GM12878 (cell line): Measurements from ENCODE around the gene MOK. TPM values are rescaled to one million over a fixed set of nuclear protein-coding genes. Genes with fewer than 3 reads are reported as not detected.

Experiments used
- BHLHE40 ChIP-seq, 2 experiments: fragments of 450-650 bp in 1 of 2; IDR thresholded peaks; 2 replicates each; pipeline ENCODE4 v1.6.1; 2011 to 2017; ENCODE audit warnings: low read depth in 2 of 2, borderline replicate concordance in 1 of 2, improper control_type of control experiment in 1 of 2, low read length in 1 of 2, mild to moderate bottlenecking in 1 of 2
- ESRRA ChIP-seq: IDR thresholded peaks from 2 replicates; pipeline ENCODE4 v1.6.1; 2012; ENCODE audit warnings: mild to moderate bottlenecking, low read length, improper control_type of control experiment
- FOS ChIP-seq: IDR thresholded peaks from 3 replicates; pipeline ENCODE4 v1.6.1; 2011; ENCODE audit warnings: borderline replicate concordance; ENCODE audit not compliant: insufficient read length; ENCODE audit errors: extremely low read depth
- GABPA ChIP-seq: IDR thresholded peaks from 2 replicates; pipeline ENCODE4 v1.6.1; 2014; ENCODE audit warnings: antibody characterized with exemption, low read depth, mild to moderate bottlenecking, inconsistent platforms
- IKZF2 ChIP-seq, 2 experiments: fragments of 450-650 bp; IDR thresholded peaks; 2 replicates each; pipeline ENCODE4 v1.6.1; 2017; ENCODE audit warnings: mild to moderate bottlenecking in 2 of 2, moderate library complexity in 2 of 2
- IRF4 ChIP-seq: IDR thresholded peaks from 2 replicates; pipeline ENCODE4 v1.6.1; 2011; ENCODE audit warnings: low read depth, low read length
- KDM1A ChIP-seq: fragments of 200-600 bp; sonication (generic); IDR thresholded peaks from 2 replicates; pipeline ENCODE4 v1.6.1; 2016; ENCODE audit warnings: borderline replicate concordance
- MYC ChIP-seq: IDR thresholded peaks from 2 replicates; pipeline ENCODE4 v1.6.1; 2011; ENCODE audit warnings: mild to moderate bottlenecking, low read length, moderate library complexity, inconsistent platforms; ENCODE audit not compliant: insufficient read depth, insufficient replicate concordance, insufficient read length, severe bottlenecking
- NR2C1 ChIP-seq: fragments of 450-650 bp; IDR thresholded peaks from 2 replicates; pipeline ENCODE4 v1.6.1; 2017; ENCODE audit warnings: antibody characterized with exemption, mild to moderate bottlenecking, moderate library complexity
- NR2C2 ChIP-seq: IDR thresholded peaks from 2 replicates; pipeline ENCODE4 v1.6.1; 2011; ENCODE audit warnings: borderline replicate concordance, low read depth; ENCODE audit not compliant: control insufficient read depth, insufficient read length
- NR2F1 ChIP-seq: fragments of 450-650 bp; conservative IDR thresholded peaks from 2 replicates; pipeline ENCODE4 v1.6.1; 2017; ENCODE audit warnings: mild to moderate bottlenecking
- POLR2AphosphoS2 ChIP-seq: IDR thresholded peaks from 2 replicates; pipeline ENCODE4 v1.6.1; 2011; ENCODE audit warnings: low read depth, mild to moderate bottlenecking, low read length, improper control_type of control experiment, moderate library complexity
- RAD51 ChIP-seq: fragments of 450-650 bp; IDR thresholded peaks from 2 replicates; pipeline ENCODE4 v1.6.1; 2016; ENCODE audit warnings: moderate library complexity, mild to moderate bottlenecking, inconsistent platforms
- RBBP5 ChIP-seq: fragments of 200-600 bp; sonication (generic); conservative IDR thresholded peaks from 2 replicates; pipeline ENCODE4 v1.6.1; 2016
- SIN3A ChIP-seq: IDR thresholded peaks from 2 replicates; pipeline ENCODE4 v1.6.1; 2012; ENCODE audit warnings: low read depth, low read length, improper control_type of control experiment
- SIX5 ChIP-seq: IDR thresholded peaks from 2 replicates; pipeline ENCODE4 v1.6.1; 2011; ENCODE audit warnings: mild to moderate bottlenecking, low read depth, low read length, moderate library complexity; ENCODE audit not compliant: severe bottlenecking
- SMARCA5 ChIP-seq: fragments of 450-650 bp; IDR thresholded peaks from 2 replicates; pipeline ENCODE4 v1.6.1; 2017; ENCODE audit warnings: mild to moderate bottlenecking
- SPI1 ChIP-seq: IDR thresholded peaks from 2 replicates; pipeline ENCODE4 v1.6.1; 2011; ENCODE audit warnings: low read depth, mild to moderate bottlenecking, low read length, moderate library complexity, borderline replicate concordance; ENCODE audit not compliant: insufficient read depth
- YY1 ChIP-seq: IDR thresholded peaks from 2 replicates; pipeline ENCODE4 v1.6.1; 2011; ENCODE audit warnings: low read depth, mild to moderate bottlenecking, low read length
- ZBED1 ChIP-seq: IDR thresholded peaks from 2 replicates; pipeline ENCODE4 v1.6.1; 2016; ENCODE audit warnings: borderline replicate concordance
- ZSCAN29 ChIP-seq: fragments of 450-650 bp; IDR thresholded peaks from 2 replicates; pipeline ENCODE4 v1.6.1; 2017; ENCODE audit warnings: mild to moderate bottlenecking, moderate library complexity
- polyA plus RNA-seq, 11 experiments: library from polyadenylated mRNA; depleted of rRNA in 4 of 11; unstranded in 6 of 11; stranded (reverse) in 5 of 11; fragments of >200 nt; fragmentation: Nextera tagmentation in 4 of 11; fragmentation: Illumina TruSeq in 1 of 11; extraction: Ambion mirVana in 4 of 11; extraction: Trizol in 1 of 11; gene quantifications; 1 replicate in 1 of 11; 2 replicates in 10 of 11; pipeline versions ENCODE4 v1.2.1 to v1.2.3, GENCODE V29; 2011 to 2016; ENCODE audit warnings: inconsistent platforms in 2 of 11, missing spikeins in 2 of 11, low read depth in 1 of 11
- total RNA-seq, 4 experiments: library from RNA; depleted of rRNA in 3 of 4; stranded (reverse); fragments of >200 nt in 3 of 4; fragmentation: Illumina TruSeq in 1 of 4; extraction: Trizol in 1 of 4; gene quantifications; 2 replicates each; pipeline versions ENCODE4 v1.2.1 to v1.2.3, GENCODE V29; 2013 to 2021
- TF ChIP-seq, protein P1 (sequence below): fragments of 450-650 bp; formaldehyde crosslinking; IDR thresholded peaks from 2 replicates; pipeline ENCODE4 v1.4.0; 2022; ENCODE audit warnings: mild to moderate bottlenecking, moderate library complexity
- TF ChIP-seq, protein P2 (sequence below): IDR thresholded peaks from 2 replicates; pipeline ENCODE4 v1.6.1; 2011; ENCODE audit warnings: borderline replicate concordance, low read depth, mild to moderate bottlenecking, moderate library complexity, low read length; ENCODE audit not compliant: insufficient read depth, poor library complexity, severe bottlenecking

Gene MOK
- total and polyA plus RNA-seq, 10 of the 15 experiments (the other 5 are each of a cell fraction or from before 2014, with no cell fraction given) = 0.10 to 3.0 (median 1.4) TPM

DNA sequence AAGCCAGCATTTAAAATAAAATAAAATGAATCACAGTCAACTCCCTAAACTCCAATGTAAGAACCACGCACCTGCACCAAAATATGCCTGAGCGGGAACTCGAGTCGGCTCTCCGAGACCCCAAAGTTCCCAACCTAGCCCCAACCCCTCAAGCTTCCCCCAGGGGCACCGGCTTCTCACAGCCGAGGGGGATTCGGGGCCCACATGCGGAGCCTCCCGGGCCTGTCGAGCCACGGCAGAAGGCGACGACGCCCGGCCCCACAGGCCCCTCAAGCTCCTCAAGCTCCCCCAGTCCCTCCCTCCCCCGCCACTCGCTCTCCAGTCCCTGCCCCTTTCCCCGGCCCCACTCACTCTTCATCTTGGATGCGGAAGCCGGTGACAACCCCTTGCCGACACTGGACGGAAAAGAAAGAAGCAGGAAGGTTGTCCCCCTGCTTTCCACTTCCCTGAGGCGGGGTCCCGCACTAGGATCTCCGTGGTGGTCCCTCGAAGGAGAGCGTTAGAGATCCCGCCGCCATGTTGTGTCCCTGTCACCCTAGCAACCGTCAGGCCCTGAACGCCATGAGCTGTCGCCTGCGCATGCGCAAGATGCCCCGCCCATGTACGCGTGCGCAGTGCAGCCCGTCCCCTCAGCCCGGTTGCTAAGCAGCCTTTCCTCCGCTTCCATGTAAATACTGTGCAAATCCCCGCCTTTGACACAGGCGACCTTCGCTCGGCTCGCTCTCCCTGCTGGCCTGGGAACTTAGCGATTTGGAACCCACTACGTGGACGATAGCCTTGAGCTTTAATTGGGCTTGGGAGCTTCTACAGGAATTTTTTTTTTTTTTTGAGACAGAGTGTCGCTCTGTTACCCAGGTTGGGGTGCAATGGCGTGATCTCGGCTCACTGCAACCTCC lies at the start of gene MOK (continued):
- TF ChIP-seq ESRRA = no peak
- TF ChIP-seq, protein P1, sequence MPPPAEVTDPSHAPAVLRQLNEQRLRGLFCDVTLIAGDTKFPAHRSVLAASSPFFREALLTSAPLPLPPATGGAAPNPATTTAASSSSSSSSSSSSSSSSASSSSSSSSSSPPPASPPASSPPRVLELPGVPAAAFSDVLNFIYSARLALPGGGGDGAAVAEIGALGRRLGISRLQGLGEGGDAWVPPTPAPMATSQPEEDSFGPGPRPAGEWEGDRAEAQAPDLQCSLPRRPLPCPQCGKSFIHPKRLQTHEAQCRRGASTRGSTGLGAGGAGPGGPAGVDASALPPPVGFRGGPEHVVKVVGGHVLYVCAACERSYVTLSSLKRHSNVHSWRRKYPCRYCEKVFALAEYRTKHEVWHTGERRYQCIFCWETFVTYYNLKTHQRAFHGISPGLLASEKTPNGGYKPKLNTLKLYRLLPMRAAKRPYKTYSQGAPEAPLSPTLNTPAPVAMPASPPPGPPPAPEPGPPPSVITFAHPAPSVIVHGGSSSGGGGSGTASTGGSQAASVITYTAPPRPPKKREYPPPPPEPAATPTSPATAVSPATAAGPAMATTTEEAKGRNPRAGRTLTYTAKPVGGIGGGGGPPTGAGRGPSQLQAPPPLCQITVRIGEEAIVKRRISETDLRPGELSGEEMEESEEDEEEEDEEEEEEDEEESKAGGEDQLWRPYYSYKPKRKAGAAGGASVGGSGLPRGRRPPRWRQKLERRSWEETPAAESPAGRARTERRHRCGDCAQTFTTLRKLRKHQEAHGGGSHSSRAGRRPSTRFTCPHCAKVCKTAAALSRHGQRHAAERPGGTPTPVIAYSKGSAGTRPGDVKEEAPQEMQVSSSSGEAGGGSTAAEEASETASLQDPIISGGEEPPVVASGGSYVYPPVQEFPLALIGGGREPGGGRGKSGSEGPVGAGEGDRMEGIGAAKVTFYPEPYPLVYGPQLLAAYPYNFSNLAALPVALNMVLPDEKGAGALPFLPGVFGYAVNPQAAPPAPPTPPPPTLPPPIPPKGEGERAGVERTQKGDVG (CRISPR knock-in tag) = no peak
- TF ChIP-seq ZBED1 = no peak
- TF ChIP-seq SIN3A = peak; percentile 96
- no peak for TF ChIP-seq FOS
- no peak for TF ChIP-seq IKZF2 (IDR thresholded peaks at IDR 0.05)
- TF ChIP-seq BHLHE40 (IDR thresholded peaks at IDR 0.05; ENCODE audit: borderline replicate concordance in 1 of 2, low read depth in 2 of 2, low read length in 1 of 2) = no peak; a peak in 1 of 4 replicates
- TF ChIP-seq RBBP5 = no peak
- no peak for TF ChIP-seq POLR2AphosphoS2
- no peak for TF ChIP-seq NR2F1
- TF ChIP-seq SIX5 = peak; percentile 19
- TF ChIP-seq KDM1A = no peak
- TF ChIP-seq RAD51 = no peak
- TF ChIP-seq, protein P2, sequence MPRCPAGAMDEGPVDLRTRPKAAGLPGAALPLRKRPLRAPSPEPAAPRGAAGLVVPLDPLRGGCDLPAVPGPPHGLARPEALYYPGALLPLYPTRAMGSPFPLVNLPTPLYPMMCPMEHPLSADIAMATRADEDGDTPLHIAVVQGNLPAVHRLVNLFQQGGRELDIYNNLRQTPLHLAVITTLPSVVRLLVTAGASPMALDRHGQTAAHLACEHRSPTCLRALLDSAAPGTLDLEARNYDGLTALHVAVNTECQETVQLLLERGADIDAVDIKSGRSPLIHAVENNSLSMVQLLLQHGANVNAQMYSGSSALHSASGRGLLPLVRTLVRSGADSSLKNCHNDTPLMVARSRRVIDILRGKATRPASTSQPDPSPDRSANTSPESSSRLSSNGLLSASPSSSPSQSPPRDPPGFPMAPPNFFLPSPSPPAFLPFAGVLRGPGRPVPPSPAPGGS = no peak
- TF ChIP-seq IRF4 = no peak
- TF ChIP-seq ZSCAN29 = no peak
- TF ChIP-seq MYC = no peak
- TF ChIP-seq YY1 = peak; percentile 97
- TF ChIP-seq NR2C1 = no peak
- no peak for TF ChIP-seq SPI1
- TF ChIP-seq SMARCA5 = no peak
- no peak for TF ChIP-seq NR2C2
- no peak for TF ChIP-seq GABPA
